Measurements from ENCODE around the gene ARHGAP26. TPM values are rescaled to one million over a fixed set of nuclear protein-coding genes. Genes with fewer than 3 reads are reported as not detected.

Gene ARHGAP26
- total RNA-seq, 1 donor from 2014 or later, result 18.7 TPM

- H3K9me3 Mint-ChIP-seq, result peaks cover 14% of the 10 kb centered on the region
- no peak overlapping the region for H3K4me3 Mint-ChIP-seq
- no peak overlapping the region for H3K27ac Mint-ChIP-seq
- no peaks in the 10 kb centered on the region for H3K4me1 Mint-ChIP-seq (ENCODE audit: unreplicated experiment)
- no peak for TF ChIP-seq CTCF (conservative IDR thresholded peaks at IDR 0.05)
- no peak for DNase-seq (ENCODE audit: extremely low spot score, unreplicated experiment)
- H3K27me3 Mint-ChIP-seq, result no peaks in the 10 kb centered on the region
- H3K36me3 Mint-ChIP-seq, result peaks cover 5% of the 10 kb centered on the region
Measured at GRCh38 chr5:143271431-143271830, 501.3 kb downstream of the ARHGAP26 start.

DNA sequence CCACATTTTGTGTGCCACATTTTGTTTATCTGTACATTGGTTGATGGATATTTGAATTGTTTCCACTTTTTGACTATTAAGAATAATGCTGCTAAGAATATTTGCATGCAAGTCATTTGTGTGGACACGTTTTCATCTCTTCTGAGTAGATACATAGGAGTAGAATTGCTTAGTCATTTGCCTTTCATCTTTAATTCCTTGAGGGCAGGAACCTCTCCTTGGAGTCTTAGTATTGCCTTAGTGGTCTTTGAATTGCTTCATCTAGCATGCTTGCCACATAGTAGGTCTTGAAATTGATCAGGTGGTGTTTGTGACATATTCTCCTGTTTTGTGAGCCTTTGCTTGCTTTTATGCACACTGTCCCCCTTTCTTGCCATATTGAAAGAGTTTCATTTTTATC, 504.8 kb downstream of the ARHGAP26 start:
- H3K27me3 Mint-ChIP-seq, result no peaks in the 10 kb centered on the region
- peaks cover 3% of the 10 kb centered on the region for H3K4me1 Mint-ChIP-seq (ENCODE audit: unreplicated experiment)
- no peak for TF ChIP-seq CTCF (conservative IDR thresholded peaks at IDR 0.05)
- H3K27ac Mint-ChIP-seq, result peak overlapping the region; percentile 16
- peaks cover 13% of the 10 kb centered on the region for H3K36me3 Mint-ChIP-seq
- H3K4me3 Mint-ChIP-seq, result no peak overlapping the region
- peaks cover 4% of the 10 kb centered on the region for H3K9me3 Mint-ChIP-seq
- no peak for DNase-seq (ENCODE audit: extremely low spot score, unreplicated experiment)

DNA sequence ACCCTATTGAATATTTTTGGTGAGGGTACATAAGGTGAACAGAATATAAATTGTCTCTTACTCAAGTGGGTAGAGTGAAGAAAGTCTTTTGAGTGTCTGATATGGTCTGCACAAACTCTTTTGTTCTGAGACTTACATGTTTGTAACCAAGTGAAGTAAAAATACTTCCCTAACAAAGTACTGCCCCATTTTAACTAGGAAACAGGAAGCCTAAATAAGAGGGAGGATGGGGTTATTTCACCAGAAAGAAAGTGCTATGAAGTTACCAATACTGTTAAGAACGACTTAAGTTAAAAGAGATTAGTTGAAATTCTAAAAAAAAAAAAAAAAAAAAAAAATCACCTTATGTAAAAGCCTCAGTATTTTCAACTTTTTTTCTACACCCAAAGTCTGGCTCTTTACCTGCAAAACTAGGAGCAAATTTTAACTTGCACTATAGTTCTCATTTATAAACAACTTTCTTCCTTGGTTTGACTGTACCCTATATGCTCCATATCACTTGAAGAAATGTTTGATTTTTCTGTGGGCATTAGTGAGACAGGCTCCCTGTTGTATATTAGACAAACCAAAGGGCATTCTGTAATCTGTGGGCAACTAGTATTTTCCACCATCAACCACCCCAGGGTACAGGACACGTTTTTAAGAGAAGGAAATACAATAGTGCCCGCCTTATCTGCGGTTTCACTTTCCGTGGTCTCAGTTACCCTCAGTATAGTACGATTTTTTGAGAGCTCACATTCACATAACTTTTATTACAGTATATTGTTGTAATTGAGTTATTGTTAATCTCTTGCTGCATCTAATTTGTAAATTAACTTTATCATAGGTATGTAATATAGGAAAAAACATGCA, 505.6 kb downstream of the ARHGAP26 start:
- TF ChIP-seq CTCF (conservative IDR thresholded peaks at IDR 0.05), result no peak
- Mint-ChIP-seq H3K4me1 (ENCODE audit: unreplicated experiment) (peaks cover 3% of the 10 kb centered on the region), H3K27me3 (no peaks in the 10 kb centered on the region), H3K9me3 (peaks cover 4% of the 10 kb centered on the region), H3K27ac (peak overlapping the region; percentile 16), H3K4me3 (no peak overlapping the region), H3K36me3 (peaks cover 13% of the 10 kb centered on the region)
- no peak for DNase-seq (ENCODE audit: extremely low spot score, unreplicated experiment)

- peaks cover 16% of the 10 kb centered on the region for H3K36me3 Mint-ChIP-seq
- H3K4me1 Mint-ChIP-seq (ENCODE audit: unreplicated experiment), result peaks cover 3% of the 10 kb centered on the region
- DNase-seq (ENCODE audit: extremely low spot score, unreplicated experiment), result no peak
- no peaks in the 10 kb centered on the region for H3K27me3 Mint-ChIP-seq
- TF ChIP-seq CTCF (conservative IDR thresholded peaks at IDR 0.05), result no peak
- H3K4me3 Mint-ChIP-seq, result no peak overlapping the region
- no peak overlapping the region for H3K27ac Mint-ChIP-seq
- peaks cover 4% of the 10 kb centered on the region for H3K9me3 Mint-ChIP-seq
Measured at GRCh38 chr5:143277536-143277935, 507.4 kb downstream of the ARHGAP26 start.

Other genes with a start within 250 kb of the ARHGAP26 start
- gene FGF1, start 84.3 kb upstream of the ARHGAP26 start, total RNA-seq (ENCODE audit: low replicate concordance), result 0.12 and 2.7 TPM in 2 replicates

Data from type B pancreatic cell (in vitro differentiated cells).